ENCODE data around the gene WDSUB1. TPM values are rescaled to one million over a fixed set of nuclear protein-coding genes. Genes with fewer than 3 reads are reported as not detected.

The WDSUB1 gene
- total and polyA plus RNA-seq, 9 of the 15 experiments (the other 6 are each of a cell fraction or from before 2014, with no cell fraction given): 5.2 to 13.7 (median 9.4) TPM

DNA sequence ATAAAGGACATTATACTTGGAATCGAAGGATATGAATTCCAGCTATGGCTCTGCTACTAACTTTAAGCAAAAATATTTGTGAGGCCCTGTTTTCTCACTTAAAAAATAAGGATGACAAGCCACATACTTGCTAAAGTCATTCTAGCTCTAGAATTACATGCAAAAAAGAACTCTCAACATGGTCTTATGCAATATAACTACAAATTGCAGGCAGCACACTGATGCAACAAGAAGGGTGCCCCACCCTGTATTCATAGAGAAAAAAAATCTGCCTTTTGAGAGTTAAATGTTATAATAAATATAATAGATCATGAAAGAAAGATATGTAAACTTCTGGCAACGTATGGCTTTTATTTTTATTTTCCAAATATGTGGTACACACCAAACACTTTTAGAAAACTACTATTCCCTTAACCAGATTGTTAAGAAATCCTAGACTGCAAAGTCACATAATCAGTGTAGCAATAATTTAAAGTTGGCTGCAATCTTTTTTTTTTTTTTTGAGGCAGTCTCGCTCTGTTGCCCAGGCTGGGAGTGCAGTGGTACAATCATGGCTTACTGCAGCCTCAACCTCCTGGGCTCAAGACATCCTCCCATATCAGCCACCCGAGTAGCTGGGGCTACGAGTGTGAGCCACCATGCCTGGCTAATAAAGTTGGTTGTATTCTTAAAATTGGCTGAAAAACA, 40.2 kb upstream of the WDSUB1 start (continued):
- TF ChIP-seq, protein P1, sequence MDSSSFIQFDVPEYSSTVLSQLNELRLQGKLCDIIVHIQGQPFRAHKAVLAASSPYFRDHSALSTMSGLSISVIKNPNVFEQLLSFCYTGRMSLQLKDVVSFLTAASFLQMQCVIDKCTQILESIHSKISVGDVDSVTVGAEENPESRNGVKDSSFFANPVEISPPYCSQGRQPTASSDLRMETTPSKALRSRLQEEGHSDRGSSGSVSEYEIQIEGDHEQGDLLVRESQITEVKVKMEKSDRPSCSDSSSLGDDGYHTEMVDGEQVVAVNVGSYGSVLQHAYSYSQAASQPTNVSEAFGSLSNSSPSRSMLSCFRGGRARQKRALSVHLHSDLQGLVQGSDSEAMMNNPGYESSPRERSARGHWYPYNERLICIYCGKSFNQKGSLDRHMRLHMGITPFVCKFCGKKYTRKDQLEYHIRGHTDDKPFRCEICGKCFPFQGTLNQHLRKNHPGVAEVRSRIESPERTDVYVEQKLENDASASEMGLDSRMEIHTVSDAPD (CRISPR knock-in tag; IDR thresholded peaks at IDR 0.05): no peak
- no peak for TF ChIP-seq ZNF197 (CRISPR knock-in tag; IDR thresholded peaks at IDR 0.05; ENCODE audit: low read depth)
- TF ChIP-seq CREM (IDR thresholded peaks at IDR 0.05; ENCODE audit: low read depth): no peak
- TF ChIP-seq RB1 (IDR thresholded peaks at IDR 0.05; ENCODE audit: low read depth): no peak
- TF ChIP-seq, protein P2, sequence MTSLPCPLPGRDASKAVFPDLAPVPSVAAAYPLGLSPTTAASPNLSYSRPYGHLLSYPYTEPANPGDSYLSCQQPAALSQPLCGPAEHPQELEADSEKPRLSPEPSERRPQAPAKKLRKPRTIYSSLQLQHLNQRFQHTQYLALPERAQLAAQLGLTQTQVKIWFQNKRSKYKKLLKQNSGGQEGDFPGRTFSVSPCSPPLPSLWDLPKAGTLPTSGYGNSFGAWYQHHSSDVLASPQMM (CRISPR knock-in tag; IDR thresholded peaks at IDR 0.05): no peak
- no peak for TF ChIP-seq FUS (optimal IDR thresholded peaks at IDR 0.05; ENCODE audit: low read depth, low read length)
- no peak for TF ChIP-seq KAT8 (IDR thresholded peaks at IDR 0.05; ENCODE audit: low read depth)
- TF ChIP-seq MCM5 (IDR thresholded peaks at IDR 0.05; ENCODE audit: low read depth): no peak
- TF ChIP-seq SNRNP70 (optimal IDR thresholded peaks at IDR 0.05; ENCODE audit: low read depth, low read length): no peak
- no peak for TF ChIP-seq ZFP1 (CRISPR knock-in tag; IDR thresholded peaks at IDR 0.05)
- TF ChIP-seq HDAC8 (tag; IDR thresholded peaks at IDR 0.05): no peak
- TF ChIP-seq, protein P3, sequence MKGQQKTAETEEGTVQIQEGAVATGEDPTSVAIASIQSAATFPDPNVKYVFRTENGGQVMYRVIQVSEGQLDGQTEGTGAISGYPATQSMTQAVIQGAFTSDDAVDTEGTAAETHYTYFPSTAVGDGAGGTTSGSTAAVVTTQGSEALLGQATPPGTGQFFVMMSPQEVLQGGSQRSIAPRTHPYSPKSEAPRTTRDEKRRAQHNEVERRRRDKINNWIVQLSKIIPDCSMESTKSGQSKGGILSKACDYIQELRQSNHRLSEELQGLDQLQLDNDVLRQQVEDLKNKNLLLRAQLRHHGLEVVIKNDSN (CRISPR knock-in tag; IDR thresholded peaks at IDR 0.05): no peak
- no peak for TF ChIP-seq ZBTB8A (IDR thresholded peaks at IDR 0.05; ENCODE audit: partially characterized antibody)
- TF ChIP-seq, protein P4, sequence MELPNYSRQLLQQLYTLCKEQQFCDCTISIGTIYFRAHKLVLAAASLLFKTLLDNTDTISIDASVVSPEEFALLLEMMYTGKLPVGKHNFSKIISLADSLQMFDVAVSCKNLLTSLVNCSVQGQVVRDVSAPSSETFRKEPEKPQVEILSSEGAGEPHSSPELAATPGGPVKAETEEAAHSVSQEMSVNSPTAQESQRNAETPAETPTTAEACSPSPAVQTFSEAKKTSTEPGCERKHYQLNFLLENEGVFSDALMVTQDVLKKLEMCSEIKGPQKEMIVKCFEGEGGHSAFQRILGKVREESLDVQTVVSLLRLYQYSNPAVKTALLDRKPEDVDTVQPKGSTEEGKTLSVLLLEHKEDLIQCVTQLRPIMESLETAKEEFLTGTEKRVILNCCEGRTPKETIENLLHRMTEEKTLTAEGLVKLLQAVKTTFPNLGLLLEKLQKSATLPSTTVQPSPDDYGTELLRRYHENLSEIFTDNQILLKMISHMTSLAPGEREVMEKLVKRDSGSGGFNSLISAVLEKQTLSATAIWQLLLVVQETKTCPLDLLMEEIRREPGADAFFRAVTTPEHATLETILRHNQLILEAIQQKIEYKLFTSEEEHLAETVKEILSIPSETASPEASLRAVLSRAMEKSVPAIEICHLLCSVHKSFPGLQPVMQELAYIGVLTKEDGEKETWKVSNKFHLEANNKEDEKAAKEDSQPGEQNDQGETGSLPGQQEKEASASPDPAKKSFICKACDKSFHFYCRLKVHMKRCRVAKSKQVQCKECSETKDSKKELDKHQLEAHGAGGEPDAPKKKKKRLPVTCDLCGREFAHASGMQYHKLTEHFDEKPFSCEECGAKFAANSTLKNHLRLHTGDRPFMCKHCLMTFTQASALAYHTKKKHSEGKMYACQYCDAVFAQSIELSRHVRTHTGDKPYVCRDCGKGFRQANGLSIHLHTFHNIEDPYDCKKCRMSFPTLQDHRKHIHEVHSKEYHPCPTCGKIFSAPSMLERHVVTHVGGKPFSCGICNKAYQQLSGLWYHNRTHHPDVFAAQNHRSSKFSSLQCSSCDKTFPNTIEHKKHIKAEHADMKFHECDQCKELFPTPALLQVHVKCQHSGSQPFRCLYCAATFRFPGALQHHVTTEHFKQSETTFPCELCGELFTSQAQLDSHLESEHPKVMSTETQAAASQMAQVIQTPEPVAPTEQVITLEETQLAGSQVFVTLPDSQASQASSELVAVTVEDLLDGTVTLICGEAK (IDR thresholded peaks at IDR 0.05): peak; percentile 65
- TF ChIP-seq, protein P4 (CRISPR knock-in tag; IDR thresholded peaks at IDR 0.05): no peak
- TF ChIP-seq ZNF77 (CRISPR knock-in tag; IDR thresholded peaks at IDR 0.05): no peak
- no peak for TF ChIP-seq NR2C2 (CRISPR knock-in tag; IDR thresholded peaks at IDR 0.05)
- TF ChIP-seq NR2C2 (tag; IDR thresholded peaks at IDR 0.05): peak; percentile 29; the same call in 1 of the 2 replicates
- no peak for TF ChIP-seq ZFPM2 (CRISPR knock-in tag; IDR thresholded peaks at IDR 0.05)

Measured in K562 (cell line).